DMS53 (cell line): ENCODE results near the gene PDE4D.
"Not testable (repeated sequence)": the region's sequence is repeated elsewhere in the genome, so short reads cannot be mapped to it uniquely, and the experiment has no call there.

Source experiments
- DNase-seq: peaks from one replicate; lab custom pipeline; 2025; lab: John Stamatoyannopoulos, UW

PDE4D gene

GRCh38 chr5:59473611-59474010 is 419.9 kb downstream of the PDE4D start:
- DNase-seq, result no peak

- DNase-seq, result no peak
Observed at GRCh38 chr5:59471463-59471862, 422.1 kb downstream of the PDE4D start.

GRCh38 chr5:59467969-59468368 is 425.6 kb downstream of the PDE4D start:
- no peak for DNase-seq

- no peak for DNase-seq
Observed at GRCh38 chr5:59466271-59466670, 427.3 kb downstream of the PDE4D start.

GRCh38 chr5:59464969-59465368 is 428.6 kb downstream of the PDE4D start:
- no peak for DNase-seq

GRCh38 chr5:59463618-59464166 is 429.8 kb downstream of the PDE4D start:
- DNase-seq, result not testable (repeated sequence)

GRCh38 chr5:59462956-59463355 is 430.6 kb downstream of the PDE4D start:
- DNase-seq, result no peak

- no peak for DNase-seq
Observed at GRCh38 chr5:59460368-59461153, 433.0 kb downstream of the PDE4D start.

GRCh38 chr5:59458966-59459729 is 434.4 kb downstream of the PDE4D start:
- DNase-seq, result no peak

- DNase-seq, result no peak
Observed at GRCh38 chr5:59458321-59458720, 435.2 kb downstream of the PDE4D start.

- peak; percentile 41 for DNase-seq
Observed at GRCh38 chr5:59449905-59450644, 443.5 kb downstream of the PDE4D start.

- no peak for DNase-seq
Observed at GRCh38 chr5:59446356-59446755, 447.2 kb downstream of the PDE4D start.

GRCh38 chr5:59445741-59446140 is 447.8 kb downstream of the PDE4D start:
- DNase-seq, result no peak

- DNase-seq, result peak; percentile 47
Observed at GRCh38 chr5:59439303-59439702, 454.2 kb downstream of the PDE4D start.

- DNase-seq, result no peak
Observed at GRCh38 chr5:59437176-59437575, 456.4 kb downstream of the PDE4D start.

GRCh38 chr5:59436364-59437148 is 457.0 kb downstream of the PDE4D start:
- no peak for DNase-seq

- no peak for DNase-seq
Observed at GRCh38 chr5:59433174-59433573, 460.4 kb downstream of the PDE4D start.

- no peak for DNase-seq
Observed at GRCh38 chr5:59430066-59430685, 463.4 kb downstream of the PDE4D start.

GRCh38 chr5:59428391-59428790 is 465.1 kb downstream of the PDE4D start:
- no peak for DNase-seq

GRCh38 chr5:59424515-59424914 is 469.0 kb downstream of the PDE4D start:
- DNase-seq, result no peak

- peak; percentile 4 for DNase-seq
Observed at GRCh38 chr5:59423021-59423420, 470.5 kb downstream of the PDE4D start.
